Fibroblast of skin of left biceps (primary cell): ENCODE data around the gene PDZD2.
"Not testable (repeated sequence)": the region's sequence is repeated elsewhere in the genome, so short reads cannot be mapped to it uniquely, and the experiment has no call there.

Experiments used
- DNase-seq, 2 experiments: peaks; one replicate each; pipeline ENCODE4 v3.0.0-alpha.2; 2013; ENCODE audit warnings: low read depth in 2 of 2

Gene PDZD2

DNA sequence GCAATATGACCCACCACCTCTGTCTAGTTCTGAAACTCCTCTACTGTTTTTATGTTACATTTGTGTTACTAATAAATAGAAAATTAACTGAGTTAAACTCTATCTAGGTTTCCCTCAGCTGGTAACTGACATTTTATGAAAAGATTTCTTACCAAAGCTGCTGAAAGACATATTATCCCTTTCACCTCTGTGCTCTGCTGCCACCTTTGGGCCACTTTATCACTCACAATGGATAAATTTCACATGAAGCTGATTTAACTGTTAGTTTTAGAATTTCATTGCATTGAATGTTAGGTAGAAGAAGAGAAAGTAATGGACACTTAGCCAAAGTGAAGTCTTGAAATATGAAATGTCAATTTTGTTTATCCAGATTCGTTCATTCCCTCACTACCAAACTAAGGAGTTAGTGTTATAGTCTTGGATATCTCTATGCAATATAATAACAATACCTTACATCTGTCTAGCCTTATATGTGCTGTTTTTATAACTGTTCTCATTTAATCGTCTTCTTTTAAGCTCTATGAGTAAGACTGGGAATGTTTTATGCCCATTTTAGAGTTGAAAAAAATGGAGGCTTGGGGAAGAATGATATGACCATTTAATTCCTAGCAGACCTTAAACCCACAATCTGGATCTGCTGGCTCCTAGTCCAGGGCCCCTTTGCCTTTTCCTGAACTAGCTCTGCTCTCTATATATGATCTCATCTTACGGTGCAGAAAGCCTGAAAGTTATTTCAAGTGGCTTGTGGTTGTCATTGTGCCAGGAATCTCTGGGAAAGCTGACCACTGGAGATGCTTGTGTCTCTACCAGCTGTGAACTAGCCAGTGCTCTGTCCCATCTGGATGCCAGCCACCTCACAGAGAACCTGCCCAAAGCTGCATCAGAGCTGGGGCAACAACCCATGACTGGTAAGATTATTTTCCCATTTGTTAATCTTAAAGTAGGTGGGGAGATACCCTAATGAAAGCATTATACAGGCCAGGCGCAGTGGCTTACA lies 438.1 kb downstream of the PDZD2 start:
- DNase-seq, result no peak

DNA sequence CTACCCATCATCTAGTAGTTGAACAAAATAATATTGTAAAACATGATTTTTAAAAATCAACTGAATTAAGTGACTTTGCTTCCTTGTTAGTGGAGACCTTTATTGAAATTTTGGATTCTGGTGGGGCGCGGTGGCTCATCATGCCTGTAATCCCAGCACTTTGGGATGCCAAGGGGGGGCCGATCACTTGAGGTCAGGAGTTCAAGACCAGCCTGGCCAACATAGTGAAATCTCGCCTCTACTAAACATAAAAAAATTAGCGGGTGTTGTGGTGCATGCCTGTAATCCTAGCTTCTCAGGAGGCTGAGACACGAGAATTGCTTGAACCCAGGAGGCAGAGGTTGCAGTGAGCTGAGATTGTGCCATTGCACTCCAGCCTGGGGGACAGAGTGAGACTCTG lies 439.9 kb downstream of the PDZD2 start:
- DNase-seq, result not testable (repeated sequence)

DNA sequence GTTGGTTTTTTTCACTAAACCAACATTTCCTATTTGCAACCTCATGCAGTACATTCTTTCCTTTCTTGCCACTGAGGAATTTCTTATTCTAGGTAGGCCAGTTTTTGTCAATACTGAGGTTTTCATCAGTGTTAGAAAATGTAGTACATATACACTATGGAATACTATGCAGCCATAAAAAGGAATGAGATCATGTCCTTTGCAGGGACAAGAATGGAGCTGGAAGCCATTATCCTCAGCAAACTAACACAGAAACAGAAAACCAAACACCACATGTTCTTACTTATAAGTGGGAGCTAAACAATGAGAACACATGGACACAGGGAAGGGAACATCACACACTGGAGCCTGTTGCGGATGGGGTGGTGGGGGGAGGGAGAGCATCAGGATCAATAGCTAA lies 441.6 kb downstream of the PDZD2 start:
- DNase-seq, result not testable (repeated sequence)

DNA sequence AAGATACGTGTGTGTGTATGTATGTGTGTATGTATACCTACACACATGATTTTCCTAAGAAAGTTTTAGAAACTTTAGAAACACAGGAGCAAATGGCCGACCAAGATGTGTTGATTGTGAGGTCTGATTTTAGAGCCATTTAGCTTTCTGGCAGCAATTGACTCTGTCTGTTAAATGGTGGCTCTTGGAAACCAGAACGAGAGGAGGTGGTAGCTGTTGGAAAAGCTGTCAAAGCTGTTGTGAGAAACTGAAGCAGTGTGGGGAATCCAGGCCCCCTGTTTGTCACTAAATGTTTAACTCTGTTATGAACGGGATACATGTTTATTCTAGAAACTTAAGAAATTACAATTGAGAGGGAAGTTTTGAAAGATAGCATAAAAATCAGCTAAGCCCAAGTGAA lies 443.8 kb downstream of the PDZD2 start:
- DNase-seq, result no peak

DNA sequence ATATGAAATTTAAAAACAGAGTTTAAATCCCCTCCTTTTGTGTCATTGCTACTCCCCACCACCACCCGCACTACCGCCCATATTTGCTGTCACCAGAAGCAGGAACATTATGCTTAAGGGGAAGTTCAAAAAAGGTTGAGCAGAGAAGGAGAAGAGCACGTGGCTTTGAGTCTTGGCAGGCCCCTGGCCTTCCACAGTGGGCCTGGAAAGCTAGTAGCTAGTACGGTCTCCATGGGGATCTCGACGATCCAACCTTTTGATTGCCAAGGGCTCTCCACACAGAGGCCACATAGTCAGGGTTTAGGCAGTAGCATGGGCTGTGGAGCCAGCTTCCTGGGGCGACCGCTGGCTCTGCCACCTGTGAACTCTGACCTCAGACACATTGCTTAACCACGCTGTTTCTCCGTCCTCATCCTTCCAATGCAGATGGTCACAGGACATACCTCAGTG lies 445.1 kb downstream of the PDZD2 start:
- DNase-seq, result no peak

DNA sequence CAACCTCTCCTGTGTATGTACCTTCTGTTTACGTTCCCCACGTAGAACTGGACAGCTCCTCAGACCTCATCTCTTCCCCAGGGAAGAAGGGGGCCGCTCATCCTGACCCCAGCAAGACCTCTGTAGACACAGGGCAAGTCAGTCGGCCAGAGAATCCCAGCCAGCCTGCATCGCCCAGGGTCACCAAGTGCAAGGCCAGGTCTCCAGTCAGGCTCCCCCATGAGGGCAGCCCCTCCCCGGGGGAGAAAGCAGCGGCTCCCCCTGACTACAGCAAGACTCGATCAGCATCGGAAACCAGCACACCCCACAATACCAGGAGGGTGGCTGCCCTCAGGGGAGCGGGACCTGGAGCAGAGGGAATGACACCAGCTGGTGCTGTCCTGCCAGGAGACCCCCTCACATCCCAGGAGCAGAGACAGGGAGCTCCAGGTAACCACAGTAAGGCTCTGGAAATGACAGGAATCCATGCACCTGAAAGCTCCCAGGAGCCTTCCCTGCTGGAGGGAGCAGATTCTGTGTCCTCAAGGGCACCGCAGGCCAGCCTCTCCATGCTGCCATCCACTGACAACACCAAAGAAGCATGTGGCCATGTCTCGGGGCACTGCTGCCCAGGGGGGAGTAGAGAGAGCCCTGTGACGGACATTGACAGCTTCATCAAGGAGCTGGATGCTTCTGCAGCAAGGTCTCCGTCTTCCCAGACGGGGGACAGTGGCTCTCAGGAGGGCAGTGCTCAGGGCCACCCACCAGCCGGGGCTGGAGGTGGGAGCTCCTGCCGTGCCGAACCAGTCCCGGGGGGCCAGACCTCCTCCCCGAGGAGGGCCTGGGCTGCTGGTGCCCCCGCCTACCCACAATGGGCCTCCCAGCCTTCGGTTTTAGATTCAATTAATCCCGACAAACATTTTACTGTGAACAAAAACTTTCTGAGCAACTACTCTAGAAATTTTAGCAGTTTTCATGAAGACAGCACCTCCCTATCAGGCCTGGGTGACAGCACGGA lies 448.5 kb downstream of the PDZD2 start:
- no peak for DNase-seq

DNA sequence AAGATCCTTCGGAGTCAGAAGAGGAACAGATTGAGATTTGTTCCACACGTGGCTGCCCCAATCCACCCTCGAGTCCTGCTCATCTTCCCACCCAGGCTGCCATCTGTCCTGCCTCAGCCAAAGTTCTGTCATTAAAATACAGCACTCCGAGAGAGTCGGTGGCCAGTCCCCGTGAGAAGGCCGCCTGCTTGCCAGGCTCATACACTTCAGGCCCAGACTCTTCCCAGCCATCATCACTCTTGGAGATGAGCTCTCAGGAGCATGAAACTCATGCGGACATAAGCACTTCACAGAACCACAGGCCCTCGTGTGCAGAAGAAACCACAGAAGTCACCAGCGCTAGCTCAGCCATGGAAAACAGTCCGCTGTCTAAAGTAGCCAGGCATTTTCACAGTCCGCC lies 449.3 kb downstream of the PDZD2 start:
- DNase-seq, result no peak

DNA sequence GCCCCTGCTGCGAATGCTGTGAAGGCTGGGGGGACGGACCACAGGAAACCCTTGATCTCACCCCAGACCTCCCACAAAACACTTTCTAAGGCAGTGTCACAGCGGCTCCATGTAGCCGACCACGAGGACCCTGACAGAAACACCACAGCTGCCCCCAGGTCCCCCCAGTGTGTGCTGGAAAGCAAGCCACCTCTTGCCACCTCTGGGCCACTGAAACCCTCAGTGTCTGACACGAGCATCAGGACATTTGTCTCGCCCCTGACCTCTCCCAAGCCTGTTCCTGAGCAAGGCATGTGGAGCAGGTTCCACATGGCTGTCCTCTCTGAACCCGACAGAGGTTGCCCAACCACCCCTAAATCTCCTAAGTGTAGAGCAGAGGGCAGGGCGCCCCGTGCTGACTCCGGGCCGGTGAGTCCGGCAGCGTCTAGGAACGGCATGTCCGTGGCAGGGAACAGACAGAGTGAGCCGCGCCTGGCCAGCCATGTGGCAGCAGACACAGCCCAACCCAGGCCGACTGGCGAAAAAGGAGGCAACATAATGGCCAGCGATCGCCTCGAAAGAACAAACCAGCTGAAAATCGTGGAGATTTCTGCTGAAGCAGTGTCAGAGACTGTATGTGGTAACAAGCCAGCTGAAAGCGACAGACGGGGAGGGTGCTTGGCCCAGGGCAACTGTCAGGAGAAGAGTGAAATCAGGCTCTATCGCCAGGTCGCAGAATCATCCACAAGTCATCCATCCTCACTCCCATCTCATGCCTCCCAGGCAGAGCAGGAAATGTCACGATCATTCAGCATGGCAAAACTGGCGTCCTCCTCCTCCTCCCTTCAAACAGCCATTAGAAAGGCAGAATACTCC lies 450.4 kb downstream of the PDZD2 start:
- no peak for DNase-seq

DNA sequence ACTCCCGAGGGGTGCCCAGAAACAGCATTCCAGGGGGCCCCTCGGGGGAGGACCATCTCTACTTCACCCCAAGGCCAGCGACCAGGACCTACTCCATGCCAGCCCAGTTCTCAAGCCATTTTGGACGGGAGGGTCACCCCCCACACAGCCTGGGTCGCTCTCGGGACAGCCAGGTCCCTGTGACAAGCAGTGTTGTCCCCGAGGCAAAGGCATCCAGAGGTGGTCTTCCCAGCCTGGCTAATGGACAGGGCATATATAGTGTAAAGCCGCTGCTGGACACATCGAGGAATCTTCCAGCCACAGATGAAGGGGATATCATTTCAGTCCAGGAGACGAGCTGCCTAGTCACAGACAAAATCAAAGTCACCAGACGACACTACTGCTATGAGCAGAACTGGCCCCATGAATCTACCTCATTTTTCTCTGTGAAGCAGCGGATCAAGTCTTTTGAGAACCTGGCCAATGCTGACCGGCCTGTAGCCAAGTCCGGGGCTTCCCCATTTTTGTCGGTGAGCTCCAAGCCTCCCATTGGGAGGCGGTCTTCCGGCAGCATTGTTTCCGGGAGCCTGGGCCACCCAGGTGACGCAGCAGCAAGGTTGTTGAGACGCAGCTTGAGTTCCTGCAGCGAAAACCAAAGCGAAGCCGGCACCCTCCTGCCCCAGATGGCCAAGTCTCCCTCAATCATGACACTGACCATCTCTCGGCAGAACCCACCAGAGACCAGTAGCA lies 451.3 kb downstream of the PDZD2 start:
- no peak for DNase-seq

DNA sequence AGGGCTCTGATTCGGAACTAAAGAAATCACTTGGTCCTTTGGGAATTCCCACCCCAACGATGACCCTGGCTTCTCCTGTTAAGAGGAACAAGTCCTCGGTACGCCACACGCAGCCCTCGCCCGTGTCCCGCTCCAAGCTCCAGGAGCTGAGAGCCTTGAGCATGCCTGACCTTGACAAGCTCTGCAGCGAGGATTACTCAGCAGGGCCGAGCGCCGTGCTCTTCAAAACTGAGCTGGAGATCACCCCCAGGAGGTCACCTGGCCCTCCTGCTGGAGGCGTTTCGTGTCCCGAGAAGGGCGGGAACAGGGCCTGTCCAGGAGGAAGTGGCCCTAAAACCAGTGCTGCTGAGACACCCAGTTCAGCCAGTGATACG lies 451.8 kb downstream of the PDZD2 start:
- no peak for DNase-seq

DNA sequence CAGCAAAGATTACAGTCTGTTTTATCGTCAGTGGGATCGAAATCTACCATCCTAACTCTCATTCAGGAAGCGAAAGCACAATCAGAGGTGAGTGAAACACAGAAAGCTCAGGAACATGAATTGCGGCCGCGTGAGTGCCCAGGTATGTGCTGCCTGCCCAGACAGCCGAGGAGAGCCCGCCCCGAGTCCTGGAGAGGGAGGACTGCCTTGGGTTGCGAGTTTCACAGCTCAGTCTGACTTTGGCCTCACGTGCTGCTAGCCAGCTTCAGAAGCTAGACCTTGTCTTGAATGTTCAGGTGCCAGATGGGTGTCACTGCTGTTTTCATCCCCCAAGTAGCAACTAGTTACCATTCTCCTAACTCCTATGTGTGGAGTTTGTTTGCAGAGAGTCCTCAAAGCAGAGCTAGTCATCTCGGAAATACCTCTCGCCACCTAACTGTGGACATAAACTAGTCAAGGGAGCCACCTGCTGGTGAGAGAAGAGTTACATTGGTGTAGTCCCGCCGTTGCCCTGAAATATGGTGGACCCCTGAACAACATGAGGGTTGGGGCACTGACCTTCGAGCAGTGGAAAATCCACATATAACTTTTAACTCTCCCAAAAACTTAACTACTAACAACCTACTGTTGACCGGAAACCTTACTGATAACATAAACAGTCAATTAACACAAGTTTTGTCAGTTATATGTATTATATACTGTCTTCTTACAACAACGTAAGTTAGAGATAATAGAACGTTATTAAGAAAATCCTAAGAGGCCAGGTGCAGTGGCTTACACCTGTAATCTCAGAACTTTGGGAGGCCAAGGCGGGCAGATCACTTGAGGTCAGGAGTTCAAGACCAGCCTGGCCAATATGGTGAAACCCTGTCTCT lies 454.2 kb downstream of the PDZD2 start:
- peak; percentile 39 to 44 for DNase-seq

DNA sequence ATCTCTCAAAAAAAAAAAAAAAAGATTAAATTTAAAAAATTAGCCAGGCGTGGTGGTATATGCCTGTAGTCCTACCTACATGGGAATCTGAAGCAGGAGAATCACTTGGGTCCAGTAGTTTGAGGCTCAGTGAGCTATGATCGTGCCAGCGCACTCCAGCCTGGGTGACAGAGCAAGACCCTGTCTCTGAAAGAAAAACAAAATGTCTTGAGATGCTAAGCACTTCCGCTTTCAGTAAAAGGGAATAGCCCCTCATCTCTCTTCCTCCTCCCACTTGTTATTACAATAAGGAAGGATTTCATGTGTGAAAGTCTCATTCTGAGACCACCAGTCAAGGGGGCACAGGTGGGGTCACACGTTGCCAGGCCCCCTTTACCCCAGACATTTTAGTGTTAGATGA lies 455.8 kb downstream of the PDZD2 start:
- no peak for DNase-seq

DNA sequence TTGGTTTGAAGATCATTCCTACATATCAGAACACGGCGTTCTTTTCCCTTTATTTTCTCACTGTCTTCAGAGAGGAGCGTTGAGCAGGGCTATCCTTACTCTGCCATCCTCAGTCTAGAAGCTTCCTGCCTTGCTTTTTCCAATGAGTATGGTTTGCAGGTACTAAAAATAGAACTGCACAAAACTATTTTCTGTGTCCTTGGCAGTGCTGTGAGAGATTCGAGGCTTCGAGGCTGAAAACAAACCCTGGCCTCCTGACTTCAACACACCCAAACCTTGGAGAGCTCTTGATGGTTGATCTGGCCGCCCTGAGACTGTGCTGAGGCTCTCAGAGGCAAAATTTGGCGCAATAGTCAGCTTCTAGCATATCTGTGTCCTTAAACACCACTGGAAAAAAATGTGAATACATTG lies 456.3 kb downstream of the PDZD2 start:
- DNase-seq, result no peak

DNA sequence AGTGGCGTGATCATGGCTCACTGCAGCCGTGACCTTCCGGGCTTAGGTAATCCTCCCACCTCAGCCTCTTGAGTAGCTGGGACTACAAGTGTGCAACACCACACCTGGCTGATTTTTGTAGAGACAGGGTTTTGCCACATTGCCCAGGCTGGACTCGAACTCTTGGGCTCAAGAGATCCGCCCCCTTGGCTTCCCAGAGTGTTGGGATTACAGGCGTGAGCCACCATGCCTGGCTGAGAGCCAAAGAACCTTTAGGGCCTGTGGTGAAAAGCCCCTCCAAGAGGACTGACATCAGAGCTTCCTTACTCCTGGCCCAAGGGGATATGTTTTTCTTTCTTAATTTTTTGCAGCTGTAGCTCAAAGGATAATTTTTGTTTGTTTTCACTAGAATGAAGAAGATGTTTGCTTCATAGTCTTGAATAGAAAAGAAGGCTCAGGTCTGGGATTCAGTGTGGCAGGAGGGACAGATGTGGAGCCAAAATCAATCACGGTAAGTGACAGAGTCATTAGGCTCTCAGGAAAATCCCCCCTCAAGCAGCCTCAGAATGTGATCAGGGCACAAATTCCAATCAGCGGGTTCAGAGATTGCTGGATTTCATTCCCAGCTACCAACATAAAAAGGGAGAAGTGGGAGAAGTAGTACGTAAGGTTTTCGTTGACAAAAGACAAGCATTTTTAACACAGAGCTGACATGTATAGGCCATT lies 458.1 kb downstream of the PDZD2 start:
- no peak for DNase-seq

DNA sequence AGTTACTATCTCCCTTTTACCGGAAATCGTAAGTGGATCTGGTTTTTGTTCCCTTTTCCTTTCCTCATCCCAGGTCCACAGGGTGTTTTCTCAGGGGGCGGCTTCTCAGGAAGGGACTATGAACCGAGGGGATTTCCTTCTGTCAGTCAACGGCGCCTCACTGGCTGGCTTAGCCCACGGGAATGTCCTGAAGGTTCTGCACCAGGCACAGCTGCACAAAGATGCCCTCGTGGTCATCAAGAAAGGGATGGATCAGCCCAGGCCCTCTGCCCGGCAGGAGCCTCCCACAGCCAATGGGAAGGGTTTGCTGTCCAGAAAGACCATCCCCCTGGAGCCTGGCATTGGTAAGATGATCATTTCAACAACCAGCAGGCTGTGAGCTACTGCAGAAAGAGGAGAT lies 459.4 kb downstream of the PDZD2 start:
- DNase-seq, result no peak

DNA sequence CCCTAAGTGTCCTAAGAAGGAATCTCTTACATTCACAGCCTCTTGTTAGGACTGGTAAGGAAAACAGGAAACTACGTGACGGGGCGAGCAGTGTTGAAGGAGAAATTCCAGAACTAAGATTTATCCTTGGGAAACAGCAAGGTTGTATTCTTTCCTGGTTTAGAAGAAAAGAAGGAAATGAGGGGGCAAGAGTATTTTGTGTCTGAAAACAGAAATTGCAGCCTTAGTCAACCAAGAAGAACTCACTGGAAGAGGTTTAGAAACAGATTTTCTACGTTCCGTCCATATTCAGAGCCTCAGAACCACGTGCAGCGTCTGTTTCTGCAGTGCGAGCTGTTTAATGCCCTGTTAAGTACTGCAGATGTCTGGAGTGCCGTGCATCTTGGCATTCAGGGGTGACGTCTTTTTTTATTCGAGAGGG lies 460.0 kb downstream of the PDZD2 start:
- no peak for DNase-seq

DNA sequence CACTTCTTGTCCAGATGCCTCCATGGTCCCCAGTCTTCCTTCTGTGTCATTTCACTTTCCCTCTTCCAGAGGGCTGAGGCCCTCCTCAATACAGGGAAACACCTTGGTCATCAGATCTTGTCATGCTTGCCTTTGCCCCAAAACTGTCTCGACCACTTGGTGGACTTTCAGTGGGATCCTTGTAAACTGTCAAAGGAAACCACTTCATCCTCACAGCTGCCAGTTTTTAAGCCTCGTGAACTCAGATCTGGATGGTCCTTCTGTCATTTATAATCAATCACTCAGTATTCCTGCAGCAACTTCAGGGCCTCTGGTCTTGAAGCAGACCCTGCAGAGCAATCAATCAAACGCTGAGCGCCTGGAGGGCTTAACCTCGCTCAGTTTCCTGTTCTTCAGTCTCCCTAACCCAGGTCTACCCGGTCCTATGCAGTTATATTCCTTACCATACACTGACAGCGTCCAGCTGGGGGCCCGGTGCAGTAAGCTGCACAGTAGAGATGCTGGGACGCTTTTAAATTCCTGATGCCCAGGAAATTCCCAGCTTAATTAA lies 460.6 kb downstream of the PDZD2 start:
- no peak for DNase-seq

DNA sequence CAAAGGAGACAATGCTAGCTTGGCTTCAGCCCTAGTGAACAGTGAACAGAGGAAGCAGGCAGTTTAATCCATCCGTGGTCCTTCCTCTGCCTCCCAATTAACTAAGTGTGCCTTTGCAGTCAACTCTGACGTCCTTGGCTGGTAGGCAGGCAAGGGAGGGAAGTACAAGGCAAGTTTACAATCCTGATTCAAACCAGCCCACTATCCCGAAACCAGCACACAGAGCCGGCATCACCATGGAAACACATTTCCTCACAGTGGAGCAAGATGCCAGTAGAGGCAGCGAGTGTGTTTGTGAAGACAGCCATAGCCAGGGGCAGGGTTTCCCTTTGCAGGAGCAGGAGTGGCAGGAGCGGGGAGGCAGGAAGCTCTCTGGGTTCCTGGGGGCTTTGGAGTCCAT lies 461.3 kb downstream of the PDZD2 start:
- DNase-seq, result no peak
